Stimulated activated CD4-positive, alpha-beta T cell treated with anti-CD3 and anti-CD28 coated beads, Interleukin-1b, Interleukin-23, amount 100 ng/mL, for 24 hours (primary cell): Measurements from ENCODE around the gene SUMO4.
"Not testable (repeated sequence)": the region's sequence is repeated elsewhere in the genome, so short reads cannot be mapped to it uniquely, and the experiment has no call there.

Experiments used
- DNase-seq, 4 experiments: peaks; one replicate each; pipeline ENCODE4 v3.0.0-alpha.2; 2020; ENCODE audit warnings: low read depth in 4 of 4, low spot score in 1 of 4

SUMO4 gene

DNA sequence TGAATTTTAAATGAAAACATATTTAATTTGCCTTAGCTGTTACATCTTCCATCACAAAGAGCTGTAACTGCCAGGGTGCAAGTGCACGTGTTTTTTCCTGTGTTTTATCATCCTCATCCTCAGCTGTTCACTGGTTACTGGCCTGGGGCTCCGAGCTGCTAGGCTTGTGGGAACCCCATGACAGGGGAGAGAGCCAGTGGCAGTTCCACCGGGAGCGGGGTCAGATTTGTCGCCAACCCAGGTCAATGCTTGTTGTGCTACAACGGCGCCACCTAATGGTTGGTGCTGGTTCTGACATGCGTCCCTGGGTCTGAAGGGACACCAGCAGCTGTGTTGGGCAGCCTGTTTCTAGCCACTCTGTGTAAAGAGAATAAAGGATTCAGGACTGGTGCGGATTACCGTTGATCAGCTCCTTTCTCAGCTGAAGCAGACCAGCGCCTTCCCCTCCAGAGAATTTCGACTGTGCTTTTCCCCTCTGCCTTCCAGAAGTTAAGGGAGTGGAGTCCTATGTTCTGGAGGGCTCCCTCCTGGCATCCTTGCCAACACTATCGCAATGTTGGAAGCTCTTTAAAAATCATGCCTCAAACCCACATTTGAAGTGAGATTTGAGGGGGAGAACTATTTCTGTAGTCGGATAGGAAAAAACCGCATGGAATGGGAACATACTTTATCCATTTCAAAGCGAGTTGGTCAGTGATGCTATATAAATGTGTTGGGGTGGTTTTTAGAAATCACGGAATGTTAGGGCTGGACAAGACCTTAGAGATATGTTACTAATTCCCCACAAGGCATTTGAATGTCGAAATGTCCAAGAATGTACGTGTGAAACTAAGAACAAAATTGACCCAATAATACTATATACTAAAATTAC is 32.1 kb downstream of the SUMO4 start:
- peak; percentile 87 to 95 (median 90) for DNase-seq

DNA sequence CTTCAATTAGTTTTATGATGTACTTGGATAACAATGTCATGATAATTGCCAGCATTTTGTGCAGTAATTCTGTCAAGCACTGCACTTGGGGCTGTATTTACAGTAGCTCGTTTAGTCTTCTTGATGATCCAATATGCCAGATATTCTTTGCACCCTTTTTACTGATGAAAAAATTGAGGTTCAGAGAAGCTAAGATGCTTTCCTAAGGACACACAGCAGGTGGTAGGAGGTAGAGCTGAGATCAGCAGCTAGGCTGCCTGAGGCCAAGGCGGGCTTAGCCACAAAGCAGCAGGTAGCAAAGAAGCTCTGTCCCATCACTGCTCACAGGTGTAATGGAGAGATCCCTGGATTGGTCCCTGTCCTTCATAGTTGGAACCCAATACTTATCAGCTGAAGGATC is 33.3 kb downstream of the SUMO4 start:
- no peak for DNase-seq

DNA sequence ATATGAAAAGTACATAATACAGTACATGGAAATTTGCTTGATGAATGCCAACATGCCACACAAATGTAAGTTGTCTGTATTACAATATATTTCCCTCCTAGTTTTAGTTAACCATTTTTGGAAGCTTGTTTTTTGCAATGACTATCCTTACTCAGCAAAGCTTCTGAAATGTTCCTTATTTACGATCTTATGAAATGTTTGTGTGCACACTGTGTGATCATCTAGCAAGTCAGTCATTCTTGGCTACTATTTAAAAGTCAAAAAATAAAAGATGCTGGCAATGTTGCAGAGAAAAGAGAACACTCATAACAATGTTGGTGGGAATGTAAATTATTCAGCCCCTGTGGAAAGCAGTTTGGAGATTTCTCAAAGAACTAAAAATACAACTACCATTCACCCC is 33.8 kb downstream of the SUMO4 start:
- DNase-seq = no peak

DNA sequence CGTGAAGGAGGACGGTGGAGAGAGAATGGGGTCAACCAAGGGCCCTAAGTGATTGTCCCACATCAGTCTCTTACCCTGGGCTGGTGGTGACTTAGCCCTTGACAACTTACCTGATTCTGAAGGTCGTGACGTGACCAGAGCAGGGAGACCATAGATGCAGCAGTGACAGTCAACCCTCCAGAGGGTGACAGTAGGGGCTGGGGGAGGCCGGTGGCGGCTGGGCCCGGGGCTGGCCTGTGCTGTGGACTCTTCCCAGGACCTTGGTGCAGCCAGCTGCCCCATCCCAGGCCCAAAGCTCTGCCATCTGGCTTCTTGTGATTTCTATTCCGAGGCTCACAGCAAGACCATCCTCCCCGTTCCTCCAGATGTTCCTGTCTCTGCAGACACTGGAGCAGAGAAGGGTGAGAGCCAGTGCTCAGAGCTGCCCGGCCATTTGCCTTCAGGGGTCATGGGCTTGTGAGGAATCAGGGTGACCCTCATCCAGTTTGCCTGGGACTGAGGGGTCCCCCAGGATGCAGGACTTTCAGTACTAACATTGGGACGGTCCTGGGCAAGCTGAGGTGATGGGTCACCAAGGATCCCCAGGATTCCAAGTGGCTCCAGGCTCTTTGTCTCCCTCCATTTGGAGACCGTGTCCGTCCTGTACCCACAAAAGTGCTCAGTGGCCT is 36.0 kb downstream of the SUMO4 start:
- no peak for DNase-seq

DNA sequence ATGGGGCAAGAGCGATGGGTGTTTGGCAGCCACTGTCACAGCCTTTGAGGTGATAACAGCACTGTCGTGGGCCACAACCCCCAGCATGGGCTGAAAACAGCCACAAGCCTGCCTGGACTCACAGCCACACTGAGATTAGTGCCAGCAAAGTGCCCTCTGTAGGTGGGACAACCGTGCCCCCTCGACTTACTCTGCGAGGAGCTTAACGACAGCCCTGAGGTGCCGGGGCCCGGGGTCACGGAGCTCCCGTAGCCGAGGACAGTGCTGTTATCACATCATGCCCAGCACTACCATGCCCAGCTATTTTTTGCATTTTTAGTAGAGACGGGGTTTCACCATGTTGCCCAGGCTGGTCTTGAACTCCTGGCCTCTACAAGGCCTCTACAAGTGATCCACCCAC is 36.6 kb downstream of the SUMO4 start:
- DNase-seq = no peak

DNA sequence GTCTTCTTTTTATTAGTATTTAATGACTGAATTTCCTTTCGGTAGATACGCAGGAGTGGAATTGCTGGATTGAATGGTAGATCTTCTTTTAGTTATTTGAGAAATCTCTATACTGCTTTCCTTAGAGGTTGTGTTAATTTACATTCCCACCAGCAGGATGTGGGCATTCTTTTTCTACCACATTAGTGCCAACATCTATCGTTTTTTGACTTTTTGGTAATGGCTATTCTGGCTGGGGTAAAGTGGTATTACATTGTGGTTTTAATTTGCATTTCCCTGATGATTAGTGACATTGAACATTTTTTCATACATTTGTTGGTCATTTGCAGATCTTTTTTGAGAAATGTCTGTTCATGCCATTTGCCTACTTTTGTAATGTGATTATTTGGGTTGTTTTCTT is 37.1 kb downstream of the SUMO4 start:
- no peak for DNase-seq

DNA sequence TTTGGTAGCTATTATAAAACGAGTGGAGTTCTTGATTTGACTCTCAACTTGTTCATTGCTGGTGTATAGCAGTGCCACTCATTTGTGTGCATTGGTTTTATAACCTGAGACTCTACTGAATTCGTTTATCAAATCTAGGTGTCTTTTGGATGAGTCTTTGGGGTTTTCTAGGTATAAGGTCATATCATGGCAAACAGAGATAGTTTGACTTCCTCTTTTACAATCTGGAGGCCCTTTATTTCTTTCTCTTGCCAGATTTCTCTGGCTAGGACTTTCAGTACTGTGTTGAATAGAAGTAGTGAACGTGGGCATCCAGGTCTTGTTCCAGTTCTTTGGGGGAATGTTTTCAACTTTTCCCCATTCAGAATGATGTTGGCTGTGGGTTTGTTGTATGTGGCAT is 38.8 kb downstream of the SUMO4 start:
- no peak for DNase-seq

DNA sequence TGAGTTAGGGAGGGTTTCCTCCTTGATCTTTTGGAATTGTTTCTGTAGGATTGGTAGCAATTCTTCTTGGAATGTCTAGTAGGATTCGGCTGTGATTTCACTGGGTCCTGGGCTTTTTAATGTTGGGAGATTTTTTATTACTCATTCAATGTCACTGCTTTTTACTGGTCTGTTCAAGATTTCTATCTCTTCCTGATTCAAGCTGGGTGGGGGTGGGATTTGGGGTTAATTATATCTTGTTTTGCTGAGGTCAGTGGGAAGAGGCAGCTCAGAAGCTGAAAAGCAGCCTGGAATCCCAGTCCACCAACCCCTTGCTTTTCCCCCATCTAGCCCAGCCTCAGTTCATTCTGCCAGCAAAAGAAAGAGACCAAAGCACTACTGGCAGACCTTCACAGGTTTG is 39.6 kb downstream of the SUMO4 start:
- DNase-seq = no peak

DNA sequence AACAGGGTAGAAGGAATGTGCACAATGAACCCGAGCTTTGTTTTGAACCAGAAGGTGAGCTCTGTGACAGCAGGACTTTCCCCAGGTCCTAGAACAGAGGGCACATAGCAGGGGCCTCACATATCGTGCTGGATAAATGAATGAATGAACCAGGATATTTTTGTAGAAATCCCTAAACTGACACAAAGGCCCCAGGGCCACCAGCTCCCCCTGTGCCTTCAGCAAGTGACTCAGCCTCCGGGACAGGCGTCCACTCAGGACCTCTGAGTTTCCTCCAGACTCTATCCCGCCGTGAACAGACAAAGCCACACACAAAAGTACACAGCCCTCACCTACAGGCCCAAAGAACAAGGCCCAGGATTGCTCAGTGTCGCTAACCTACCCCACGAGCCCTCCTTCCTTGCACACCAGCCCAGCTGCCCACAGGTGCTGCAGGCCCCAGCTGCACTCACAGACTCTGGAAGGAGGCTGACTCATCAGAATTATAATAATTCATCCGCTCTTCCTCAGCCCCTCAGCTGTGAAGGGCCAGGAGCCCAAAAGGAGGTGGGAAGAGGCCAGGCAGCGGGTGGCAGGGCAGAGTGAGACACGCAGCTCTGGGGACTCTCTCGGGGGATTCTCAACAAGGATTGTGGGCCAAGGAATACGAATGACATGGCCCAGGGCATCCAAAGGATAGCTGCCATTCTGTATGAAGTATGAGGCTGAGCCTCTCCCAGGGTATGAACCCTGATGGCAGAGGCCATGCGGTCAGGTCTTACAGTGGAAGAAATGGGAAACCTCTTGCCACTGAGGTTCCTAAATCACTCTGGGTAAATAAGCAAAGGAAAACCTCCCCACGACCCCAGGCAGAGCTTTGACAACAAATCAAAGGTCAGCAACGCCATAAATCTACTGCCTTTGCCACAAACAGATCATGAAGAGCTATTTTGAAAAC is 40.9 kb downstream of the SUMO4 start:
- DNase-seq = no peak

DNA sequence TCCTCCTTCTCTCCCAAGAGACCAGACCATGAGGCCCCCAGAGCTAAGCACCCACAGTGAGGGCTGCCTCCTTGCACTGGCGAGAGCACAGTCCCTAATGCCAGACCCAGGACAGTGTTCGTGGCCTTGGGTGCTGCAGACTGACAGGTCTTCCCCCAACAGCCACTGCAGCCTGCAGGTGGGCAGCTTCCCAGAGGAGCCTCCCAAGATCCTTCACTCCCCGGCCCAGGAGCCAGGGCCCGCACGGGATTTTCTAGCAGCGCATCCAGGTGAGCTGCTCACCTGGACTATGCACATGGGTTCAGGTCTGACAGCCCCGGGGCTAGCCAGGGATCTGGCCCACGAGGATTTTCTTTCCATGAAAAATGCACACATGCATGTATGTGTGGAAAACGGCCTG is 41.7 kb downstream of the SUMO4 start:
- no peak for DNase-seq

DNA sequence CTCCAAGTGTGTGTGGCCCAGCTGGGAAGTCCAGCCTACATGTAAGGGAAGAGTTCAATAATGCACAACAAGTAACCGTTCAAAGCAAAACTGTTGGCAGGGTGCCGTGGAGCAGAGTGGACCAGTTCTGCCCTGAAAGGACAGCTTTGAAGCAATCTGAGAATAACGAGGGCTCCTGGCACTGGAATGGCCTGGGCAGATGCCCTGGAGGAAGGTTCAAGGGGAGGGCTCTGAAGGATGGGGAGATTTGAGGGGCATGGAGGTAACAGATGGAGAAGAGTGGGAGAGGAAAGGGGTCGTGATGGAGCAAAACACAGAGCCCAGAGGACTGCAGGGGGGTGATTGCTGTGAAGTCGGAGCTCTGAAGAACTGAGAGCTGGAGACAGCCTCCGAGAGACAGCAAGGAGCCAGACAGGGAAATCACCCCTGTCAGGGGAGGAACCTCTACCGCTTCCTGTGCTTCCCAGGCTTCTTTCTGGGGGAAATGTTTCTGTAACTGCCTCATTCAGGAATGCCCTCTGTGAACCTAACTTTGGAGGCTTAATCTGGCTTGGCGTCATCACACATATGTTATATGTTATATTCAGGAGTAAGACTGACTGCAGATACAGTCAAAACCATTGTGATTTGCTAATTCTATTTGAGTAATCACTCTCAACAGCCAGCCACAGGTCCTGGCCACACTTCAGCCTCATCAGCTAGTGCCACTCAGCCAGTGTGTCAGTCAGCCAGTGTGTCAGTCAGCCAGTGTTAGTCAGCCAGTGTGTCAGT is 43.5 kb downstream of the SUMO4 start:
- DNase-seq = no peak

DNA sequence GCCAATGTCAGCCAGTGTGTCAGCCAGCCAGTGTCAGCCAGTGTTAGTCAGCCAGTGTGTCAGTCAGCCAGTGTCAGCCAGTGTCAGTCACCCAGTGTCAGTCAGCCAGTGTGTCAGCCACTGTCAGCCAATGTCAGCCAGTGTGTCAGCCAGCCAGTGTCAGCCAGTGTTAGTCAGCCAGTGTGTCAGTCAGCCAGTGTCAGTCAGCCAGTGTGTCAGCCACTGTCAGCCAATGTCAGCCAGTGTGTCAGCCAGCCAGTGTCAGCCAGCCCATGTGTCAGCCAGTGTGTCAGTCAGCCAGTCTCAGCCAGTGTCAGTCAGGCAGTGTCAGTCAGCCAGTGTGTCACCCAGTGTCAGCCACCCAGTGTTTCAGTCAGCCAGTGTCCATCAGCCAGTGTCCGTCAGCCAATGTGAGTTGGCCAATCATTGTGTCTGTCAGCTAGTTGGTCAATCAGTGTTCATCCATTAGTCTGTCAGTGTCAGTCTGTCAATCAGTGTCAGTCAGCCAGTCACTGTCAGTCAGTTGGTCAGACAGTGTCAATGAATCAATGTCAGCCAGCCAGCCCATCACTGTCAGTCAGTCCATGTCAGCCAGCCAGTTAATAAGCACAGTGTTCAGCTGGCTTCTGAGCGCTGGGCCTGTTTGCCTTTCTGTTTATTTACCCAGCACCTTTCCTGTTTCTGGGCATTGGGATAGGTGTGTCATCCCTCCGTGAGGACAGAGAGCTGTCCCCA is 44.5 kb downstream of the SUMO4 start:
- not testable (repeated sequence) for DNase-seq

DNA sequence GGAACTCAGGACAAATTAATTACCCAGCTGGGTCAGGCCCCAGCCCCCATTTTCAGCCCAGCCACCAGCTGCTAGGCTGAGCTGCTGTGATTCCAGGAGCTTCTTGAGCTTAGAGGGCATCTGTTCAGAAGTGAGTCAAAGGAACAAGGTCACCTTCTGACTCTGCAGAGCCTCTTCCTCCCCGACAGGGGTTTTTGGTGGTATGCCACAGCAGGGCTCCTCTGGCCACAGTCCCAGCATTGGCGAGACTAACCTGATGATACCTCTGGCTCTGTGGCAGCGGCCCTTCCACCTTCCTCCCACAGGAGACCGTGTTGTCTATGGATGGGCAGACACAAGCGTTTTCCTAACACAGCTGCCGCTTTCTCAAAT is 45.0 kb downstream of the SUMO4 start:
- no peak for DNase-seq

DNA sequence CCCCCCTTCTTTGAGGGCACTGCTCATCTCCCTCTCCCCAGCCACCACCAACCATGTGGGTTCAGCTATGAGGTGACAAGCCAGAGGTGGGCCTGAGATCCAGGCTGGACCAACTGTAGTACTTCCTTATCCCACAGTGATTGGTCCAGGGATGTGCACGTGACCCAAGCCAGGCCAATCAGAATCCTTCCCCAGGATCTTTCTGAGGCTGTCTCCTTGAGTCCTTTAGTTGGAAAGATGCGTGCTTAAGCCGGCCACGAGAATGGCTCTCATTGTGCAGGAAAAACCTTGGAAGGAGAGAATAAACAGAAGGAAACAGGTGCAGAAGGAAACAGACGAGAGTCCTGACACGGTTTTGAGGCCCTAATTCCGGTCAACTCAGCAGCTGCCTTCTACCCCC is 45.5 kb downstream of the SUMO4 start:
- no peak for DNase-seq

DNA sequence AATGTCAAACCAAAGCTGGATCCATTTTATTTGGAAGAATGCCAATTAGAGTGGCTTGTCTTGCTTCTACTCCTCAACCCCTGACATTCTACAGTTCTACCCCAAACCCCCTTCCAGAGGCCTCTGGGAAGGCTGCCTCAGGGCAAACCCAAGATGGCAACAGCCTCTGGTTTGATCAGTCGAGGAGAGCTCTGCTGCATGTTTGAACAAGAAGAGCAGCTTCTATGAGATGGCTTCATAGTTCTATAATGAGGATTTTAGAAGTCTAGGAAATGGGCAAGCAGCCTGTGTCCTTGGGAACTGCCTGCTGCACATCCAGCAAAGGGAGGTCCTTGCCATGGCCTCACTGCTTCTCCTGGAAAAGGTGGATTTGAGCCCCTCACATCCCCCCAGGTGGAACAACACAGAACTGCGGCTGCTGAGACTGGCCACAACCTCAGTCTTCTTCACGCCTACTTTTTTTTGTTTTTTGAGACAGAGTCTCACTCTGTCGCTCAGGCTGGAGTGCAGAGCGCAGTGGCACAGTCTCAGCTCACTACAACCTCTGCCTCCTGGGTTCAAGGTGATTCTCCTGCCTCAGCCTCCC is 46.8 kb downstream of the SUMO4 start:
- no peak for DNase-seq

DNA sequence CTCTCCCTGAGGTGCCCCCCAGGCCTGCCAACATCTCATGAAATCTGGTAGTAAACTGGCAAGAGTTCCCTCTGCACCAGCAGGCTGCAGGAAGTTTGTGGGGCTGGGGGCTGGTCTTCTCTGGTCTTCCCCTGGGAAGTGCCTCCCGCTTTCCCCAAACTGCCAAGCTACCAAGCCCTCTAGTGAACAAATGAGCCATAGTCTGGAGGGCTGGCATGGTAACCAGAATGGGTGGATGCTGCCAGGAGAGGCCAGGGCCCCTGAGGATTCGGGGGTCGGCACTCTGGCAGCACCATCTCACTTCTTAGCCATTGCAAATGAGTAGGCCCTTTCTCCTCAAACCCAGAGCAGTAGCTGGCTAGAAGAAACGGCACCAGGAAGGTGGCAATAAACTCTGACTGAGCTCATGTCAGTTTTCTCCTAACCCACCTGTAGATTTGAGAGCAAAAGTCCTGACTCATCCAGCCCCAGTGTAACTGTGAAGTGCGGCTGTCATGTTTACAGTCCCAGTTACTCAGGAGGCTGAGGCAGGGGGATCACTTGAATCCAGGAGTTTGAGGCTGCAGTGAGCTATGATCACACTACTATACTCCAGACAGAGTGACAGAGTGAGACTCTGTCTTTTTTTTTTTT is 48.9 kb downstream of the SUMO4 start:
- DNase-seq = no peak

DNA sequence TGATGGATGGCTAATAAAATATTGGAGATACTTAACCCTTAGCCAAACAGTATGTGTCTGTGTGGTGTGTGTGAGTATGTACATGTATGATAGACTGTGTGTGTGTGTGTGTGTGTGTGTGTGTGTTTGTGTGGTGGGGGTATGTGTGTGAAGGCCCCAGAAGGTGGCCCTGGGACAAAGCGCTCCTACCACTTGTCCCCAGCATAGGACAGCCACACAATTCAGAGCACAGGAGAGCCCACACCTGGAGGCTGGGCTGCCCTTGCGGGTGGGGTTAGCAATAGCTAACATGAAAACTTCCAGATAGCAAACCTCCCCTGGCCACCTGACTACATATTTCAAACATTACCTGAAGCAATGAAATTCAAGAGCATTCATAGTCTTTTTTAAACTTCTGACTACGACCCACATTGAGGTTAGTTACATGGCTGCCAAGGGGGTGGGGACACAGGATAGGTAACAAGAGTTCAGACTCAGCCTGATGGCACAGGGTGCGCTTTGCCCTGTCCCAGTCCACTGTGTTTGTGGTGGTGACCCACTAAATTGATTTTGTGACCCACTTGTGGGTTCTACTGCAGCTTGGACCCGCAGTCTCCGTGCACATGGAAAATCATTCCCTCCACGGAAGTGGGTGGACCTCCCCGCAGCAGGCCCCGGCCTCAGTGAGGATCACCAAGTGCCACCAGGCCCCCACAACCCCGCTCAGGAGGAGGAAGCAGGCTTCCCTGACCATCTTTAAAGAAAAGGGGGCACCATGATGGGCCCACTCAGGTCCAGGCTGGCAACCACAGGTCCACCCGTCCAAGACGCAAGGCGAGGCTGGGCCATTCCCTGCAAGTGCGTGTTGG is 50.0 kb downstream of the SUMO4 start:
- no peak for DNase-seq
